K562 (cell line): Measurements from ENCODE around the gene SFMBT2.

Source experiments
- CHD2 ChIP-seq: IDR thresholded peaks from 2 replicates; pipeline ENCODE4 v1.6.1; 2011; ENCODE audit warnings: low read depth, low read length
- FIP1L1 ChIP-seq: fragments of 200-400 bp; formaldehyde crosslinking; IDR thresholded peaks from 2 replicates; pipeline ENCODE4 v1.6.1; 2018; ENCODE audit warnings: mild to moderate bottlenecking, low read depth, low read length; ENCODE audit not compliant: poor library complexity, severe bottlenecking
- MTA2 ChIP-seq: fragments of 450-650 bp; IDR thresholded peaks from 2 replicates; pipeline ENCODE4 v1.6.1; 2016; ENCODE audit warnings: low read depth
- TAF7 ChIP-seq: fragments of 450-650 bp; IDR thresholded peaks from 2 replicates; pipeline ENCODE4 v1.6.1; 2016; ENCODE audit warnings: missing genetic modification characterization, missing compliant biosample characterization
- ZHX1 ChIP-seq: fragments of 150-350 bp; conservative IDR thresholded peaks from 2 replicates; pipeline ENCODE4 v1.6.1; 2014; ENCODE audit warnings: low read length

- TF ChIP-seq TAF7 (tag): no peak
- no peak for TF ChIP-seq FIP1L1
- no peak for TF ChIP-seq ZHX1
- TF ChIP-seq MTA2: no peak
- no peak for TF ChIP-seq CHD2
Measured at GRCh38 chr10:7329219-7329618, 81.6 kb downstream of the SFMBT2 start.
